ENCODE results near the gene PMEL.
A peak's percentile ranks its signal among the peaks of the same experiment; 100 is the strongest.

Gene PMEL

DNA sequence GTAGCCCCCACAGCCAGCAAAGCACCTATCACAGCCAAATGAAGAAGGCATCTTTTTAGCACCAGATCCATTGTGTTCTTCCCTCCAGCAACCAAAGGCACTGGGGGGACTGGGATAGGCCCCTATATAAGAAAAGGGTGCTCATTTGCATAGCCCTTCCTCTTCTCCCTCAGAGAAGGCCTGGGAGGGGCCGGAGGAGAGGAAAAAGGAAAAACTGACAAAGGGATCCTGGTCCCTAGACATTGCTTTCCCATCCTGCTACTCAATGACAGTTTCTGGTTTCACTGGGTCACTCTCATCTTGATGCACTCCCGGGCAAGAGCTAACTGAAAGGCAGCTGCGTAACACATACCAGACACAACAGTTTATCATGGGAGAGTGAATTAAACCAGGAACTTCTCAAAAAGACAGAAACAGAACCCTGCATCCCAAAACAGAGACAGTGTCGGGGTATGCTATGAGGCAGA is at the start of gene PMEL:
TSS of gene PMEL (minus strand) at position 102 of the 467 bp plus-strand sequence. CDS start at position 71, 31 bp downstream.
- Mint-ChIP-seq H3K4me3 (peak within 1 kb of the TSS; percentile 91 to 96 (median 93)), H3K9me3 (no peaks in the 10 kb centered on the region), H3K36me3 (ENCODE audit: low read depth) (peaks cover 4% of the 10 kb centered on the region), H3K27ac (peak within 1 kb of the TSS; percentile 62 to 94 (median 87)), H3K4me1 (peaks cover 29% of the 10 kb centered on the region), H3K27me3 (ENCODE audit: low read depth) (no peaks in the 10 kb centered on the region)
- TF ChIP-seq, protein P1, sequence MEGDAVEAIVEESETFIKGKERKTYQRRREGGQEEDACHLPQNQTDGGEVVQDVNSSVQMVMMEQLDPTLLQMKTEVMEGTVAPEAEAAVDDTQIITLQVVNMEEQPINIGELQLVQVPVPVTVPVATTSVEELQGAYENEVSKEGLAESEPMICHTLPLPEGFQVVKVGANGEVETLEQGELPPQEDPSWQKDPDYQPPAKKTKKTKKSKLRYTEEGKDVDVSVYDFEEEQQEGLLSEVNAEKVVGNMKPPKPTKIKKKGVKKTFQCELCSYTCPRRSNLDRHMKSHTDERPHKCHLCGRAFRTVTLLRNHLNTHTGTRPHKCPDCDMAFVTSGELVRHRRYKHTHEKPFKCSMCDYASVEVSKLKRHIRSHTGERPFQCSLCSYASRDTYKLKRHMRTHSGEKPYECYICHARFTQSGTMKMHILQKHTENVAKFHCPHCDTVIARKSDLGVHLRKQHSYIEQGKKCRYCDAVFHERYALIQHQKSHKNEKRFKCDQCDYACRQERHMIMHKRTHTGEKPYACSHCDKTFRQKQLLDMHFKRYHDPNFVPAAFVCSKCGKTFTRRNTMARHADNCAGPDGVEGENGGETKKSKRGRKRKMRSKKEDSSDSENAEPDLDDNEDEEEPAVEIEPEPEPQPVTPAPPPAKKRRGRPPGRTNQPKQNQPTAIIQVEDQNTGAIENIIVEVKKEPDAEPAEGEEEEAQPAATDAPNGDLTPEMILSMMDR (IDR thresholded peaks at IDR 0.05; ENCODE audit: unreplicated experiment in 3 of 3): no peak

DNA sequence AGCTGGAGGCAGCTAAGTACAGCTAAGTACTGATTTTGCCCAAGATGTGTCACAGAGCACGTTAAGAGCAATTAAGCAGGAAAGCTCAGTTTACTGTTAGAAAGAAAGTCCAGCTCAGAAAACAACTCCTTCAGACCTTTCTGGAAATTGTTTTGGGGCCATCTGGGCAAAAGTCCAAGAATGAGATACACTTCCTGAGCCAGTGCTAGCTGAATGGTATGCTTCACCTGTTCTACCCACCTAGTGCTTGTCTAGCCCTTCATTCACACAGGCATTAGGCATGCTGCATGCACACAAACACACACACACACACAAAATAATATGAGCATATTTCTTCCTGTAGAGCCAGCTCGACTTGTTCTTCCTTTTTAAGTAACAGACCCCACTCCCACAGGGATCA is 48.4 kb upstream of the PMEL start:
- TF ChIP-seq, protein P1 (IDR thresholded peaks at IDR 0.05; ENCODE audit: unreplicated experiment in 3 of 3): no peak
- Mint-ChIP-seq H3K27me3 (ENCODE audit: low read depth) (no peaks in the 10 kb centered on the region), H3K4me3 (peak overlapping the region in 1 of 3 experiments; percentile 28), H3K27ac (peak overlapping the region; percentile 87 to 99 (median 94)), H3K36me3 (ENCODE audit: low read depth) (peaks cover 20% of the 10 kb centered on the region), H3K4me1 (peaks cover 44% of the 10 kb centered on the region), H3K9me3 (no peaks in the 10 kb centered on the region)

DNA sequence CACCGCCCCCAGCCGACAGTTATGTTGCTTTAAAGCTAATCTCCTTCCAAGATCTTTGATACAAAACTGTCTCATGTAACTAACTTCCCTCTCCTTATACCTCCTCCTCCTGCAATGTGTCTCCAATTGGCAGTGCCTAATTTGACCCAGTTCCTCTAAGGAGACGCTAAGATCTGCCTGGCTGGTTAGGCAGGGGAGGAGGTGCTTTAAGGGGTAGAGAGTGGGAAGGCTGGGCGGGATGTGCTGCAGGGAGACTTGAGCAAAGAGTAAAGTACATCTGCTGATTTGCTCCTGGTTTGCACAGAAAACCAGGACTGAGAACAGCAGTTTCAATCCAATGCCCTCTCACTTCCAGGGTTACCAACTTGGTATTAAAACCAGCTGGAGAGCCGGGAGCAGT is 47.6 kb upstream of the PMEL start:
- Mint-ChIP-seq H3K36me3 (ENCODE audit: low read depth) (peaks cover 20% of the 10 kb centered on the region), H3K4me1 (peaks cover 47% of the 10 kb centered on the region), H3K27me3 (ENCODE audit: low read depth) (no peaks in the 10 kb centered on the region), H3K9me3 (no peaks in the 10 kb centered on the region), H3K4me3 (no peak overlapping the region), H3K27ac (peak overlapping the region; percentile 46 to 99 (median 92))
- TF ChIP-seq, protein P1 (IDR thresholded peaks at IDR 0.05; ENCODE audit: unreplicated experiment in 3 of 3): no peak

DNA sequence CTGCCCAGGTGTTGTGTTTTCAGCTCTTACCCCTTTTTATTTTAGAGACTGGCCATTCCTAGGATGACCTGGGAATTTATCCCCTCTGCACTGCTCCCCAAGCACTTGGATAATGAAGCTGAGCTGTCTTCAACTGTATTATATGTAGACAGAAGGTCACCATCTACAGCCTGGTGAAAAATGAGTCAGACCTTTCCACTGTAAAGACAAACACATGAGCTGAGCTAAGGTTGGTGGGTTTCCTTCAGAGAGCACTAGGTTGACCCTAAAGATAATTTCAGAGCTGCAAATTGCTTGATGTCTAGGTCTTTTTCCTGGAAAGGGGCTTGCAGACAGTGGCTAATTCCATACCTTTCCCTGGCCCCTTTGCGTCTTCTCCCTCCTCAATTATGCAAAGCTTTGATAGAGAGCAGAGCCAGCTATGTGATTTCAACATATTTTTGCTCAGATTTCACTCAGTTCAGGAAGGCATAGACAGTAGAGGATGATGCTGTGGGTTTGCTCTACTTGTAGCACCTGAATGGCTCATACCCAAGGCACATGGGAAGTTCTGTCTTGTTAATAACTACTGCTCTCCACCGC is 45.8 kb upstream of the PMEL start:
- peak overlapping the region in 2 of 3 experiments; percentile 33 to 67 for H3K4me3 Mint-ChIP-seq
- no peaks in the 10 kb centered on the region for H3K9me3 Mint-ChIP-seq
- TF ChIP-seq, protein P1 (IDR thresholded peaks at IDR 0.05; ENCODE audit: unreplicated experiment in 3 of 3): no peak
- H3K4me1 Mint-ChIP-seq: peaks cover 54% of the 10 kb centered on the region
- peak overlapping the region; percentile 67 to 99 (median 97) for H3K27ac Mint-ChIP-seq
- H3K27me3 Mint-ChIP-seq (ENCODE audit: low read depth): no peaks in the 10 kb centered on the region
- H3K36me3 Mint-ChIP-seq (ENCODE audit: low read depth): peaks cover 8% of the 10 kb centered on the region

DNA sequence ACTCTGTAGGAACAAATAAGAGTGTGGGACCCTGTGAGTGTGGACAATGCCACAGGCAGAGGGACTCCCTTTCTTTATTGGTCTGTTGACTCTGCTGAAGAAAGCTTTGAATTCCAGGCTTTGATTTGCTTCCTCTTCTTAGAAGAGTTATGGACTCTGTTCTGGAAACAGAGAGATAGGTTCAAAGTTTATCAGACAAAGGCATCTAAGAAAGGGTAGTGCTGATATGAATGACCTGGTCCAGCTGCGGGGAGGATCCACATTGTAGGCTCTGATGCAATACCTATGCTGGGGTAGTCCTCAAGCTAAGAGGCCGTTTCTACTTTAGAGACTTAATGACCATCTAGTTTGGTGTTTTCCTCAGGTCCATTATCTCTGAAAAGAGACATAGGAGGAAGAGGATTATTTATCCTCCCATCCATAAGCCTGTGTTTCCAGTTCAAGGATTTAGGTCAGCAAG is 44.3 kb upstream of the PMEL start:
- H3K36me3 Mint-ChIP-seq (ENCODE audit: low read depth): peaks cover 10% of the 10 kb centered on the region
- TF ChIP-seq, protein P1 (IDR thresholded peaks at IDR 0.05; ENCODE audit: unreplicated experiment in 3 of 3): no peak
- H3K4me1 Mint-ChIP-seq: peaks cover 54% of the 10 kb centered on the region
- H3K9me3 Mint-ChIP-seq: no peaks in the 10 kb centered on the region
- H3K27ac Mint-ChIP-seq: peak overlapping the region; percentile 93 to 99 (median 97)
- H3K27me3 Mint-ChIP-seq (ENCODE audit: low read depth): no peaks in the 10 kb centered on the region
- peak overlapping the region; percentile 41 to 73 (median 71) for H3K4me3 Mint-ChIP-seq

Measured in nephron (organoid).